Measurements from ENCODE around the gene UNC13C.

Gene UNC13C

GRCh38 chr15:54026891-54027290 is 48.6 kb downstream of the UNC13C start:
- no peak for DNase-seq

DNA sequence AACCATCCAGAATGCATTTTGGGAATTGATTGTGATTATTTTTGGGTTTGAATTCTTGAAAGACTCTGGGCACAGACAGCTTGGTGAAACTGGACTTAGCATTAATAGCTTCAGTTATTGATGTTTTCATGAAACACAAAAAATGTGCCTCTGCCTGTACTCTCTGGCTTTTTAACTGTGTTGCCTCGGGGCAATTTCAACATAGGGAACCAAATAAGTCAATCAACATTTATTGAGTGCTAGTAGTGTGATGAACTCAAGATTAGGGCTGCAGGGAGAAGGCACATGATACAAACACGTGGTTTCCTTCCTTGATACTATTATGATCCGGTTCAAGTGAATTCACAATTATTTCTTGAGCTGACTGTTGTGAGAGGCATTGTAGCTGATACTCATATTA is 50.8 kb downstream of the UNC13C start:
- no peak for DNase-seq

DNA sequence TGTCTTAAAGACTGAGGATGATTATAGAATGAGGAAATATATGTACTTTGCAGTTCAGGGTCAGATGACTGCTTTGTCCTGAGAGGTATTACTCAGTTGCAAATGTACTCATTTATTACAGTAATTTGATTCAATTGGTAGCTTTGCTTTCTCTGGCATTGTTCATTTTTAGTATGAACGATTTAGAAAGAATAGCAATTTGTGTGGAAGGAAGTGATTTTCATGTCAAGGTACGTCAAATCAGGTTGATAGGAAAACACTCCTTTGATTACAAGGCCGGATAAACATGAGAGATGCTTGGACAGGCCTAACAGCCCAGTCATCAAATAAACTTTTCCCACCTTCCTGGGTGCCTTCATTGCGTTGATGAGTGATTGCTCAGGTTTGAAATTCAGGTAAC is 53.8 kb downstream of the UNC13C start:
- no peak for DNase-seq

DNA sequence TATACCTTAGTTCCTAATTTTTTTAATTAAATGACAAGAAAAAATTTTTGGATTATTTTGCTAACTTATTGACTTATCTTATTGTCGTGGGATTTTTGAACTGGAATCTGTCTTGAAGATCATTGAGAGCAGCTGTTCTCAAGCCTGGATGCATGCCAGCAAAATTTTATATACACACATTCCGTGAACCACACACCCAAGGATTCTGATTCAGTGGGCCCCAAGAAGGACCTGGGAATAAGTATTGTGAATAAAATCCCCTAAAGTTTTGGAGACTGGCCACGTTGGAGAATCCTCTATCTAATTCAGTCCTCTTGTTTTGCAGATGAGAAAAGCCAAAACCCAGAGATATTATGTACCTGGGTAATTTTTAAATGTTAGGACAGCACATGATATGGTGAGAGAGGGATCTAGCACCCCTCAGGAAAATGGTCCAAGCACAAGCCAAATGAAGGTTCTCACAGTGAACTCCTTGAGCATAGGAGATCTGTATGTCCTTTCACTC is 55.2 kb downstream of the UNC13C start:
- DNase-seq: no peak

DNA sequence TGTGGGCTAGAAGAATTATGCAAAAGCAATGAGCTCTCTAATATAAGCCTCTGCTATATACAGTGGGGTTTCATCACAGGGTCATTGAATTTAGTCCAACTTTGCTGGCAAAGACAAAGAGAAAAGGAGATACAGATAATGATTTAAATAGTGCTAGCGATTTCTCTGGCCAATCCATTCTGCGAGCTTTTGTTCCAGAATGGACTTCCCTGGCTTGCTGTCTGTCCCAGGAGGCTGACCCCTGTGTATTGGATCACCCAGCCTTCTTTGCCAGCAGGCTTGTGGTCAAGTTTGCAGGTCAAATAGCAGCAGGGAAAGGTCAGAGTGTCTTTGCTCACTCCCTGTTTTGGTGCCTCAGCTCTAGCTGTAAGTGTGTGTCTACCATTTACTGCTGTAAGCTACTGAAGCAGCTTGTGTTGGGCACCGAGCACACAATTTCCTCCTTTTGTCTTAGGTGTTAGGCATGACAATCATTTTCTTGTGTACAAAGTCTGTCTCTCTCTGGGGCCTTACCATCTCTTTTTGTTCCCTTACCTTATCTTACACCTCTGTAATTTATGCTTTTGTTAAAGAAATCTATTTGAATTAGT is 55.7 kb downstream of the UNC13C start:
- no peak for DNase-seq

DNA sequence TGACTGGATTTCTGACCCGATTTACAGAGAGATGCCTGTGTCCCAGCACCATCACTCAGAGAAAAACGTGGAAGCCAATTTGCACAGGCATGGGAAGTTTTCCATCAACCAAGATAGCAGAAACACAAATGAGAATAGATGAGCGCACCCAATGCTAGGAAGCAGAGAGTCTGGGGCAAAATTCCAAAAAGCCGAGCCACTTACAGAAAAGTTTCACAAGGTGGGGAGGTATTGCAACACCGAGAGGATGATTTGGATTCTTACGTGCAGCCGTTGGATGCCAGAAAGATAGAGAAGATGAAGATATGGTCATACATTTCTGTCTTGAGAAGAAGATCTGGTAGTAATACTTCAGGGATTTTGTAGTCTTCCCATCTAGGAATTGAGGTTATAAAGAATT is 57.4 kb downstream of the UNC13C start:
- DNase-seq: no peak

DNA sequence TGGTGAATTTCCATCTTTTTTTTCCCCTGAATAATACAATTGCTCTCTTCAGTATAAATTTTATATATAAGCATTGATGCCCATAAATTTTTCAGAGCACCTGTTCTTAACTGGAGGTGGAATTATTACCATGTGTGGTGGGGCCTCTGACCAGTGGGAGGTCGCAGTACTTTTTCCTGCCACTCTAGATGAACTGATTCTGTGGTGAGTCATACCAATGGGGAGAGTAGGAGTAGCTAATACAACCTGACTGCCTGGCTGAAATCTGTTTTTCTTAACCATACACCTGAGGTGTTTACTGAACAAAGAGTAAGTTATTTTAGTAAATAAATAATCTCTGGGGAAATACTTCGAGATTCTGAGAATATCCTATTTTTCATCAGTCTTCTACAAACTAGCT is 67.2 kb downstream of the UNC13C start:
- no peak for DNase-seq

- no peak for DNase-seq
These were observed 67.9 kb downstream of the UNC13C start for GRCh38 chr15:54046093-54046492.

GRCh38 chr15:54064365-54064764 is 86.1 kb downstream of the UNC13C start:
- DNase-seq: no peak

DNA sequence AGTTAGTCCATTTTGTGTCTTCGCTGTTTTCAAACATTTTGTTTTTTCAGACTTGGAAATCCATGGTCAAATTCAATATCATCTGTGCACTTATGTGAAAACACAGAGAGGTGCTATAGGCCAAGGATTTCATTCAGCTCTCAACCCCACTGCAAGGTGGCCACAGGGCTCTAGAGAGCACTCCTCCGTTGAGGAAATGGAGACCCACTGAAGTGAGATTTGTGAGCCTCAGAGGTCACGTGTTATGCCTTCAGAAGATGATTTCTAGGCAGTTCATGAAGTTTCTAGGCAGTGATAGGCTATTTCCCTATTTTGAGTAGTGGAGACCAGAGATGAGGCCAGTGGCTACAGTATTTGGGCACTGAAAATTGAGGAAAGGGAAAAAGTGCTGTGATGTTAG is 88.2 kb downstream of the UNC13C start:
- DNase-seq: no peak

DNA sequence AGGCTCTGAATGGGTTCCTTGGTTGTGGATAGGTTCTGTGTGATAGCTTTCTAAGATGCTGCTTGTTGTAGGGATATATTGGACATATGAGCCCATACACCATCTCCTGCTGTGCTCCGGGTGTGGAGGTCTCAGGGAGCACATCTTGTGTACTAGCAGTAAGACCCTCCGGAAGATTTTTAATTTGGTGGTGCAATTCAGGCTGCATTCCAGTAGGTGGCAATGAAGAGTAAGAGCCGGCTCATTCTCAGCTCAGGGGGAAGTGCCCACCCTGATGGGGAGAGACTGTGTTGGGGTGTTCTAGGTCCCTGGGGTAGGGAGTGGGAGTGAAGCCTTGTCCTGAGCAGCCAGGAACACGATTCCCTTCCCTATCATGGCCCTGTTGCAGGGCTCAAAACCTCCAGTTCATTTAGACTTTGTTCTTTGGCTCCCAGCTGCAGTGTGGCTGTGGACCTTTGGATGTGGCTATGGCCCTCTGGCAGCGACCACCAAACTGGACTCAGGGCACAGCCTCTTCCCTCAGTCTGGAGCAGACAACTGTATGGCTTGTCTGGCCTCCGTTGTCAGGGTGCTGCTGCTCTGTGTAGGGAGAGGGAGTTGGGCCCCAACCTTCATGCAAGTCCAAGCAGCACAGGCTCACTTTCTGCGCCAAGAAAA is 104.7 kb downstream of the UNC13C start:
- no peak for DNase-seq

GRCh38 chr15:54083501-54083900 is 105.3 kb downstream of the UNC13C start:
- no peak for DNase-seq

- no peak for DNase-seq
These were observed 105.8 kb downstream of the UNC13C start for GRCh38 chr15:54083991-54084390.

DNA sequence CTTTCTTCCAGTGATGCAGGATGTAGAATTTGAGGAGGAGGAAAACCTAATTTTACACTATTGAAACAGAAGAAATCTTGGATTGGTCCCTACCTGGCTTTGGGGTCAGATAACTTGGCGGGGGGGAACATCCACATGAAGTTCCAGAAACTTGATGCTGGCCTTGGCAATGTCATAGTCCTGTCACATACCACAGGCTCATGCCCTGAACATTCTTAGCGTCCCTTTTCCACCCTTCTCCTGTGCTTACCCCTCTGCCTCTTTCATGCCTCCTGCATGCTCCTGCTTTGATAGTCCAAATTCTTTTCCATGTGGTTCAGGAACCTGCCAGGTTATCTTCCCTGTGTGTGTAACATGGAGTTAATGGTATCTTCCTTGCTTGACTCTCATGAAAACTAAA is 110.6 kb downstream of the UNC13C start:
- no peak for DNase-seq

DNA sequence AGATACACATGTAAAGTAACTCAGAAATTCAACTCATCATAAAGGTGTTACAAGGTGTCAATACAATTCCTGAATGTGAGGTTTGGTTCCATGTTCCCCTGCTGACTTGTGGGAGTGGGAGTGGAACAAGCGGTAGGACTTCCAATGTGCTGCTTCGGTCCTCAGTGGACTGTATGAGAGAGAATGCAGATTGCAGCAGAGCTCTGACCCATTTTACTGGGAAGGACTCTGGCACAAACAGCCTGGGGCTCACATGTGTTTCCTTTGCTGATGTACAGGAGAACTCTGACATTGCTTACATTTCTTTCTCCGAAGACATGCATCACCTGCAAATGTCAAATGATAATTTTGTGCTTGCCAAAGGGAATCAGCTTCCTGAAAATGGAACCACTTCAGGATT is 111.5 kb downstream of the UNC13C start:
- no peak for DNase-seq

DNA sequence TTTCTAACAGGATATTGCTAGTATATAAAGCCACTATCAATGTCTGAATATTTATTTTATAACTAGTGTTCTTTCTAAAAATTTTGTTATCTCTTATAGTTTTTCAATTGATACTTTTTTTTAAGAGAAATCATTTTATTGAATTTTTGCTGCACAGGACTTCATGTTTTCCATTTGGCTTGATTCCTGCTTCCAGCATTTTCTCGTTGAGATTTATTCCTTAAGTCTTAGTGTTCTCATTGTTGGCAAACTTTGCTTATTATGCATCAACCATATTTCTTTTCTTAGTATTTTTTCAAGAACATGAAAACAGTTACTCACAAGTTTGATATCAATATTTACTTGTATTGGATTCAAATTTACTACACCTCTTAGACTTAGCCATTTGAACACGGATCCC is 113.4 kb downstream of the UNC13C start:
- no peak for DNase-seq

DNA sequence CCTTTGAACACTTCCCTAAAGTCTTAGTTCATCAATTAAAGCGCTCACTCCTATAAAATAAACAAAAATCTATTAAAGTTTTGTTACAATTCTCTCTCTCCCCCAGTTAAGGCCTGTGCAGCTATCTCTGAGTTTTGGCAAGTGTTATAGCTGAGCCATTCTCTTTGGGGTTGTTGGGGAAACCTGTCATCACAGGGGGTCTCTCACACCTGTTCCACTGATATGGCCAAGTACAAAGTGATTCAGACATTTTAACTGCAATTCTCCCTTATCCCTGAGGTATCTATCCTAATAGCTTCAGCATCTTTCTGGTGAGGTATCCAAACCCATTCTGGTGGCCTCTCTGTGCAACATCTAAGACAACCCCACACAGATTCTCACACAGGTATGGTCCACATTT is 116.4 kb downstream of the UNC13C start:
- DNase-seq: no peak

GRCh38 chr15:54097019-54097418 is 118.8 kb downstream of the UNC13C start:
- no peak for DNase-seq

DNA sequence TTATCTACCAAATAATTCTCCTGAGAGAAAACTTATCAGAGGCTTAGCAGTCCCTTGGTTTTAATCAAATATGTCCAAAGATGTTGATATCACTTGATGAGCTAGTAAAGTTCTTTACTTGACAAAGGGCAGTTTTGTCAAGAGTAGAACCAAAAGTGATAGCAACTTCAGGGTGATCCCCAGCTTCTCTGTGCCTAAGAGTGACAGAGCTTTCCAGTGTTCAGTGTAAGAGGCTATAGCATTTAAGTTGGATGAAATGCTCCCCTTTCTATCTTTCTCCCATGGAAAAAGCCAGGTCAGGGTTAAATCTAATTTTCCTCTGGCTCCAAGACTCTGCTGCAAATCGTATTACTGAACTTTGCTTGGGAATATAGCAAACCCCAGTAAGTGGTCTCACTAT is 120.8 kb downstream of the UNC13C start:
- DNase-seq: no peak

GRCh38 chr15:54101664-54102270 is 123.5 kb downstream of the UNC13C start:
- DNase-seq: no peak

DNA sequence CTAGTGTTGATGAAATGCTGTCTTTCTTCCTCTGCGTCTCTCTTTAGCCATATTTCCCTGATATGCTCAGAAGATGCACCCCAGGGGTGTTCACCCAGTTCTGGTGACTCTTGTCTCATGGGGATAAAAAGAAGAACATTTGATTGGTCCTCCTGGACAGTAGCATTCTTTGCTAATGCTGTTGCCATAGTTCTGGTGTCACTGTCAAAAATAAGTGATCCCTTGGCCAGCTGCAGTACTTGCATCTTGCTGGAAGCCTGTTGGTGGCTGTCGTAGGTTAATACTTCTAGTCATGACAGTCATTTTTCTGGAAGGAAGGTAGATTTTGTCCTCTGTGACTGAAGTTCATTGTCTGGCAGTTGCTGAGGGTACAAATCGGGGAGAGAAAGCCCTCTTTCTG is 124.5 kb downstream of the UNC13C start:
- DNase-seq: no peak

DNA sequence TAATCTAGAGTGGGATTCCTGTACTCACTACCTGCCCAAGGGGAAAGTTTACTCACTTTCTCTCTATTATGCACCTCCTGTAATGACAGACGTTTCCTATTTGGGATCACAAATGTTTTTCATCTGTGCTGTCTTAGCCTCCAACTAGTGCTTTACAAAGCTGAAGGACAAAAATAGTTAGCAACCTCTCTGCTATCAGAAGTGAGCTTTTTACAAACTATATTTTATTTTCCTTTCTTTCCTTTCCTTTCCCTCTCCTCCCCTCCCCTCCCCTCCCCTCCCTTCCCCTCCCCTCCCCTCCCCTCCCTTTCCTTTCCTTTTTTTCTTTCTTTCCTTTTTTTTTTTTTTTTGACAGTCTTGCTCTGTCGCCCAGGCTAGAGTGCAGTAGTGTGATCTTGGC is 130.8 kb downstream of the UNC13C start:
- DNase-seq: no peak

DNA sequence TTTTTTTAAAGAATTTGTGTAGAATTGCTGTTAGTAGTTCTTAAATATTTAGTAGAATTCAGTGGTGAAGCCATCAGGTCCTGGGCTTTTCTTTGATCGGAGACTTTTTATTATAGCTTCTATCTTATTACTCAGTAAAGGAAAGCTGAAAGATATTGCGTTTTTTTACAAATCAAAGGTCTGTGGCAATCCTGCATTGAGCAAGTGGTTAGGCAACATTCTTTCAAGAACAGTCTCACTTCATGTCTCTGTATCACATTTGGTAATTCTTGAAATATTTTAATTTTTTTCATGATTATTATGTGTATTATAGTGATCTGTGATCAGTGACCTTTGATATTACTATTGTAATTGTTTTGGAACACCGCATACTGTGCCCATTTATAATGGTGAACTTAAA is 140.8 kb downstream of the UNC13C start:
- DNase-seq: no peak

DNA sequence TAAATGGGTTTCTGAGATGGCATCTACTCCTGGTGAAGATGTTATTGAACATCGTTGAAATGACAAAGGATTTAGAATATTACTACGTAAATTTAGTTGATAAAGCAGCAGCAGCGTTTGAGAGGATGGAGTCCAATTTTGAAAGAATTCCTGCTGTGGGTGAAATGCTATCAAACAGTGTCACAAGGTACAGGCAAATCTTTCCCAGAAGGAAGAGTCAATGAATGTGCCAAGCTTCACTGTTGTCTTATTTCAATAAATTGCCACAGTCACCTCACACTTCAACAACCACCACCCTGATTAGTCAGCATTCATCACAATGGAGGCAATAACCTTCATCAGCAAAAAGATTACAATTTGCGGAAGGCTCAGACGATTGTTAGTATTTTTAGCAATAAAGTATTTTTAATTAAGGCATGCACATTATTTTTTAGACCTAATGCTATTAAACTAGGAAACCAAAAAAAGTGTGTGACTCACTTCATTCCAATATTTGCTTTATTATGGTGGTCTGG is 142.8 kb downstream of the UNC13C start:
- DNase-seq: no peak
